ENCODE results near the gene ANP32E. TPM values are rescaled to one million over a fixed set of nuclear protein-coding genes. Genes with fewer than 3 reads are reported as not detected.

ANP32E gene
- total RNA-seq = 19.4 and 26.1 TPM in 2 replicates

DNA sequence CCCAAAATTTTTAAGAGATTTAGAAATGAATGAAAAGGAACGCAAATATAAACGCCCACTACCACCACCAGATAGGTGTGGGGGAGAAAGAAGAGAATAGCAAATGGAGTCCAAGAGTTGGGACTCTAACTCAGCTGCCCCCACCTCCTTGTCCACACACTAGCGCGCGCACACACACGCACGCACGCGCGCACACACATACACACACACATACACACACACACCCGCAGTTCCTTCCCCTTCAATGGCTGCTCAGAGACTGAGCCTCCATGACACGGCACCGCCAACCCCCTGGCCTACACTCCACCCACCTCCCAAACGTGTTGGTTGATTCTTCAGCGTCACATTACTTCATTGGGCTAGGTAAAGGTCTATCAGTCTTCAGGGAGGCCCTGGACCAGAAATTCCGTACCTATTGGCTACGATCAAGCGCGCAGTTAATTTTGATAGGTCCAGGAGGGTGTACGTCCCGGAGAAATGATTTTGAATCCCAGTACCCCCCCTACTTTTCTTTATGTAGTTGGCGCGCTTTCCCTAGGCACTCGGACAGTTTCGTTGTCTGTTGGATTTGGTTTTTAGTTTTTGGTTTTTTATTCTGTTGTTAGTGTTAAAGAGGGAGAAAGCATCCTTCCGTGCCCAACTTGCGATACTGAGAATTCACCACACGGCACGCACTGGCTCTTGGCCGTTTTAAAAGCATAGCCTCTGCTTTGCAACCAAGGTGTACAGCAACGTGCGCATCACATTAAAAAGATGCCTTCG is at the start of gene ANP32E:
Gene ANP32E (minus strand): TSS at position 261 of the 762 bp plus-strand sequence. CDS start 326 bp downstream, outside the sequence.

DNA sequence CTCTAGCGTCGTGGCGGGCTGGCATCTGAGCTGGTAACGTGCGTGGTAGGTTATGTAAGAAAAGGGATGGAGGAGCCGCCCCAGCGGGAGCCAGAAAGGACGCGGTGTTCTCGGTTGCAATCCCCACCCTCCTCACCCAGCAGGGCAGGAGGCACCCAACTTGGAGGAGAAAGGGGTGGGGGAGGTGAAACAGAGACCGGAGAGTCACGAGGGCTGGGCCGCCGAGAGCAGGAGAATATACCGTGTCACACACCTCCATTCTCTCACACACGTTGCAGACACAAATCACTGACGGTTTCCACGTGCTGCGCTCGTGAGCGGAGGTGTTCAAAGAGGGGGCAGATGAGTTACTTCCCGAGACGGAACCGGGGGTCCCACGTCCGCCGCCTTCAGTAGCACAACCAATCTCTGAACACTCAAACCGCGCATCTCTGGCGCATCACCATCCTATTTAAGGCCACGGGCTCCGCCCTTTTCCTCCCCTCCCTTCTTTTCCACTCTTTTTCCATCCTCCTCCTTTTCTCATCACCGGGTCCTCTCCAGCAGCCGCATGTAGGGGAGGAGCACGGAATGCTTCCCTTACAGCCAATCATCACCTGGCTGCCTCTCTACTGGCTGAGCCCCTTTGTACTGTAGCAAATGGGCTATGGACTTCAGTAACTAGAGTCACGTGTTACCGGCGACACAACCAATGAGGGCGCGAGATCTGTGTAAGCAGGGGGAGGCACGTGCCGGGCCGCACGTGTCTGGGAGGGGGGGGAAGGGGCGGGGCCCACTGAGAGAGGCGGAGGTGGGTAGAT is 46.0 kb upstream of the ANP32E start, which contains the start of gene CIART:
Gene CIART (plus strand): TSS at position 797 of the 800 bp plus-strand sequence. CDS start 714 bp downstream, outside the sequence.

DNA sequence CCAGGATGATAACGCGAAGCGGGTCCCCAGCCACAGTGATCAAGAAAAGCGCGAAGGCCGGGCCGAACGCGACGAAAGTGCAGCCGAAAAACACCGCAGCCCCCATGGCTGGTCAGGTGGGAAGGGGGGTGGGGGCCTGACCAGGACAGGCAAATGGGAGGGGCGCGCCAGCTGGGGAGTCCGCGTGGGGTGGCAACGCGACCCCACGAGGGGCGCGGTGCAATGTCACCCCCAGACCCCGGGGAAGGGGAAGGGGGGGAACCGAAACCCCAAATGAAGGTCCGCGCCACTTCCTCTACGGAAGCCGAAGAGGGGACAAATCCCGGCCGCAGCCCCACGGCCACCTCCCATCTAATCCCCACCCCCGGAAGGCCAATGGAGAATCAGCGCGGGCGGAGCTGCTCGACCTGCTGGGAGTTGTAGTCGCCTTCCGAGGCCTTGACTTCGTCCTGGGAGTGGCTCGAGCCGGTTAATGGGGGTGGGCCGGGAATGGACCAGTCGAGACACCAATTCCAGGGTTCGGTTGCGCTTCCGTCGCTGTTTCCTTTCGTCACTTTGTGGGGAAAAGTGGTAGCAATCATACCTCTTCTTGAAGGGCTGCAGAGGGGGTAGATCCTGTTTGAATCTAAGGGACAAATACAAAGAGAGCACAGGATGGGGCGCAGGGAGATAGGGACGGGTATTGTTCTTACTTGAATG is 32.9 kb upstream of the ANP32E start, which contains the start of gene APH1A:
Gene APH1A (minus strand): TSS at position 312 of the 699 bp plus-strand sequence. CDS start 206 bp downstream, at position 106.

DNA sequence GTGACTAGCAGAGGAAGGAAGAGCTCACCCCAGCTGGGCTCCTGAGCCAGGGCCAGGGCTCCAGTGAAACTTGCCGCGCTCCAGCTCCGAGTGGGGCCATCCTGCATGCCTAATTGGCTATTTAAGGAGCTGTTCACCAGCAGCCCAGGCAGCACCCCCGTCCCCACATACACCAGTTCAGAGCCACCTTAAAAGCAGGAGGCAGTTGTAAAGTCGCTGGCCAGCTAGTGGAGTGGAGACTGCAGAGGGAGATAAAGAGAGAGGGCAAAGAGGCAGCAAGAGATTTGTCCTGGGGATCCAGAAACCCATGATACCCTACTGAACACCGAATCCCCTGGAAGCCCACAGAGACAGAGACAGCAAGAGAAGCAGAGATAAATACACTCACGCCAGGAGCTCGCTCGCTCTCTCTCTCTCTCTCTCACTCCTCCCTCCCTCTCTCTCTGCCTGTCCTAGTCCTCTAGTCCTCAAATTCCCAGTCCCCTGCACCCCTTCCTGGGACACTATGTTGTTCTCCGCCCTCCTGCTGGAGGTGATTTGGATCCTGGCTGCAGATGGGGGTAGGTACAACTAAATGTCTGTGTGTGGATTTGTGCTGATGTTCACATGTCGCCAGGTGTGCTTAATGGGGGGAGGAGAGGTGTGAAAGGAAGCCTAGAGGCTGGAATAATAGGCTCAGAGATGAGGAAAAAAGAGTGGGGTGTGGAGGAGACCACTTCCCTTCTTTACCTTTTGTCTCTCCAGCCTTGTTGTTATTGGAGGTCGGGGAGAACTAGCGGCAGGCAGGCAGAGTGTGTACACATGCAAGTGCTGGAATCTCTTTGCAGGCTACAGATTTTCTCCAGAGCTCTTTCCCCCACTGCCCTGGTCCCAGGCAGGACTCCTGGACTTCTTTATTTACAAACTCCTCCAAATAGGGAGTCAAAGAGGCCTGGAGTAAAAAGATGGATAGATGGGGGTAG is 22.0 kb upstream of the ANP32E start, which contains the start of gene CA14:
Gene CA14 (plus strand): TSS at position 151 of the 962 bp plus-strand sequence. CDS start 355 bp downstream, at position 506.

Other genes starting within 250 kb of the ANP32E start
- 8.4 and 16.9 TPM in 2 replicates for gene OTUD7B, start 225.4 kb downstream of the ANP32E start, total RNA-seq
- 18.6 and 43.3 TPM in 2 replicates for gene VPS45, start 168.3 kb downstream of the ANP32E start, total RNA-seq
- gene PLEKHO1, start 86.2 kb downstream of the ANP32E start, total RNA-seq = 91.6 and 107 TPM in 2 replicates
- gene CA14, start 21.7 kb upstream of the ANP32E start, total RNA-seq = not detected in 2 replicates
- 122 and 129 TPM in 2 replicates for gene APH1A, start 32.9 kb upstream of the ANP32E start, total RNA-seq
- gene C1orf54, start 36.7 kb upstream of the ANP32E start, total RNA-seq = 32.9 and 85.2 TPM in 2 replicates
- gene CIART, start 46.4 kb upstream of the ANP32E start, total RNA-seq = 0.65 and 1.7 TPM in 2 replicates
- gene MRPS21, start 57.7 kb upstream of the ANP32E start, total RNA-seq = 51.5 and 75.6 TPM in 2 replicates
- gene PRPF3, start 85.4 kb upstream of the ANP32E start, total RNA-seq = 33.8 and 47.1 TPM in 2 replicates
- 3.7 and 8.7 TPM in 2 replicates for gene RPRD2, start 128.0 kb upstream of the ANP32E start, total RNA-seq

All from bladder microvascular endothelial cell (primary cell).